Measurements from ENCODE around the gene PGGT1B.

DNA sequence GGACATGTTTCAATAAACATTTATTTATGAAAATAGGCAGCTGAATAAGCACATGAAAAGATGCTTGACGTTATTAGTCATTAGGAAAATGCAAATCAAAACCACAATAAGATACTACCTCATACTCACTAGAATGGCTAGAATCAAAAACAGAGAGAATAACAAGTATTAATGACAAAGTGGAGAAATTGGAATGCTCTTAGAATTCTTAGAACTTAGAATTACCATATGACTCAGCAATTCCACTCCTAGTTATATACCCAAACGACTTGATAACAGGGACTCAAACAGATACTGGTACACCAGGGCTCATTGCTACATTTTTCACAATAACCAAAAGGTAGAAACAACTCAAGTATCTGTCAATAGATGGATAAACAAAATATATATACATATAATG, 77.9 kb downstream of the PGGT1B start:
- TF ChIP-seq RAD21 (conservative IDR thresholded peaks at IDR 0.05) (no peak), MXI1 (conservative IDR thresholded peaks at IDR 0.05; ENCODE audit: poor library complexity, severe bottlenecking) (no peak), SMC3 (conservative IDR thresholded peaks at IDR 0.05; ENCODE audit: poor library complexity) (no peak), REST (IDR thresholded peaks at IDR 0.05; ENCODE audit: borderline replicate concordance) (no peak), EZH2 (IDR thresholded peaks at IDR 0.05; ENCODE audit: borderline replicate concordance, insufficient read depth, low read length, poor library complexity, severe bottlenecking) (no peak), EP300 (conservative IDR thresholded peaks at IDR 0.05; ENCODE audit: poor library complexity, severe bottlenecking) (no peak), POLR2AphosphoS5 (IDR thresholded peaks at IDR 0.05) (no peak), TAF1 (IDR thresholded peaks at IDR 0.05; ENCODE audit: low read depth) (no peak)
- TF ChIP-seq, protein P1, sequence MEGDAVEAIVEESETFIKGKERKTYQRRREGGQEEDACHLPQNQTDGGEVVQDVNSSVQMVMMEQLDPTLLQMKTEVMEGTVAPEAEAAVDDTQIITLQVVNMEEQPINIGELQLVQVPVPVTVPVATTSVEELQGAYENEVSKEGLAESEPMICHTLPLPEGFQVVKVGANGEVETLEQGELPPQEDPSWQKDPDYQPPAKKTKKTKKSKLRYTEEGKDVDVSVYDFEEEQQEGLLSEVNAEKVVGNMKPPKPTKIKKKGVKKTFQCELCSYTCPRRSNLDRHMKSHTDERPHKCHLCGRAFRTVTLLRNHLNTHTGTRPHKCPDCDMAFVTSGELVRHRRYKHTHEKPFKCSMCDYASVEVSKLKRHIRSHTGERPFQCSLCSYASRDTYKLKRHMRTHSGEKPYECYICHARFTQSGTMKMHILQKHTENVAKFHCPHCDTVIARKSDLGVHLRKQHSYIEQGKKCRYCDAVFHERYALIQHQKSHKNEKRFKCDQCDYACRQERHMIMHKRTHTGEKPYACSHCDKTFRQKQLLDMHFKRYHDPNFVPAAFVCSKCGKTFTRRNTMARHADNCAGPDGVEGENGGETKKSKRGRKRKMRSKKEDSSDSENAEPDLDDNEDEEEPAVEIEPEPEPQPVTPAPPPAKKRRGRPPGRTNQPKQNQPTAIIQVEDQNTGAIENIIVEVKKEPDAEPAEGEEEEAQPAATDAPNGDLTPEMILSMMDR (IDR thresholded peaks at IDR 0.05; ENCODE audit: poor library complexity, severe bottlenecking) = no peak

Measured in neural cell (in vitro differentiated cells).